Measurements from ENCODE around the gene CTSE.

DNA sequence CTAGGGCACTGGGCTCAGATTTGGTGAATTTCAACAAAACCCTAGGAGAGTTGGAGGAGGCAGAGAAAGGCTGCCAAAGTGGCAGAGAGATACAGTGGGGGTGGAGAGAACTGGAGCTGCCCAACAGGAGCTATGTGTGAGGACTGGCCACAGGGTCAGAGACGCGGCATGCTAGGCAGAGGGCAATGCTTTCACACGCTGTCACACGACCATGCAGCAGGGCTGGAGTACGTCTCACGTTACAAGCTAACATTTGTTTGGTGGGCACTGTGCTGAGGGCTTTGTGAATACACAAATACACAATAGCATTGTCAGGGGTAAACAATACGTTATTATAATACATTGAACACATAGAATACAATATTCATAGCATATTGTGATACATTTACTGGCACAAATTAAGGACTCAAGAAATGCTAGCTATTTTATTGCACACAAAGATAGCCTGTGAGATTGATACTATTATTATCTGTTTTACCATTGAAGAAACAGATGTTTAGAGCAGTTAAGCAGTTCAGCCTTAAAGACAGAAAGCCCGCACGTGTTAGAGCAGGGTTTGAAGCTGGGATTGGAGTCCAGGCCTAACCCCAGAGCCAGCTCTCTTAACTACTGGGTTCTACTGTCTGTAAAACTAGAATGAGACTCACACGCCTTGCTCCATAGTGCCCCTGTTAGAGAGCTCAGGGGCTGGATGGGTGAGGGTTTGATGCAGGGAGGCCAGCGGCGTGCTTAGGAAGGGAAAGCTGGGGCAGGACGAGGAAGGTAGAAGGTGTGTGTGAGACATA, 25.0 kb downstream of the CTSE start:
- TF ChIP-seq POLR2A (IDR thresholded peaks at IDR 0.05), result no peak
- TF ChIP-seq, protein P1, sequence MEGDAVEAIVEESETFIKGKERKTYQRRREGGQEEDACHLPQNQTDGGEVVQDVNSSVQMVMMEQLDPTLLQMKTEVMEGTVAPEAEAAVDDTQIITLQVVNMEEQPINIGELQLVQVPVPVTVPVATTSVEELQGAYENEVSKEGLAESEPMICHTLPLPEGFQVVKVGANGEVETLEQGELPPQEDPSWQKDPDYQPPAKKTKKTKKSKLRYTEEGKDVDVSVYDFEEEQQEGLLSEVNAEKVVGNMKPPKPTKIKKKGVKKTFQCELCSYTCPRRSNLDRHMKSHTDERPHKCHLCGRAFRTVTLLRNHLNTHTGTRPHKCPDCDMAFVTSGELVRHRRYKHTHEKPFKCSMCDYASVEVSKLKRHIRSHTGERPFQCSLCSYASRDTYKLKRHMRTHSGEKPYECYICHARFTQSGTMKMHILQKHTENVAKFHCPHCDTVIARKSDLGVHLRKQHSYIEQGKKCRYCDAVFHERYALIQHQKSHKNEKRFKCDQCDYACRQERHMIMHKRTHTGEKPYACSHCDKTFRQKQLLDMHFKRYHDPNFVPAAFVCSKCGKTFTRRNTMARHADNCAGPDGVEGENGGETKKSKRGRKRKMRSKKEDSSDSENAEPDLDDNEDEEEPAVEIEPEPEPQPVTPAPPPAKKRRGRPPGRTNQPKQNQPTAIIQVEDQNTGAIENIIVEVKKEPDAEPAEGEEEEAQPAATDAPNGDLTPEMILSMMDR (IDR thresholded peaks at IDR 0.05), result no peak

Data from prostate gland (tissue), 2 donors.